Esophagus muscularis mucosa (tissue), 4 donors: ENCODE data around the gene IGFBP6.
A peak's percentile ranks its signal among the peaks of the same experiment; 100 is the strongest.

Experiments
- EP300 ChIP-seq: sonication (generic); formaldehyde crosslinking; IDR thresholded peaks from one replicate; pipeline ENCODE4 v1.6.1; 2017; ENCODE audit warnings: antibody characterized with exemption
- POLR2A ChIP-seq: fragments of 450-650 bp; IDR thresholded peaks from one replicate; pipeline ENCODE4 v1.6.1; 2017; ENCODE audit warnings: antibody characterized with exemption, moderate library complexity, mild to moderate bottlenecking, low read depth
- POLR2AphosphoS5 ChIP-seq, 2 donors: sonication (generic); formaldehyde crosslinking; IDR thresholded peaks; one replicate each; pipeline ENCODE4 v1.6.1; 2017; ENCODE audit warnings: antibody characterized with exemption in 2 of 2
- TF ChIP-seq, protein P1 (sequence below), 3 experiments: fragments of 200-600 bp in 2 of 3; fragments of 450-650 bp in 1 of 3; sonication (generic) in 2 of 3; IDR thresholded peaks; one replicate each; pipeline ENCODE4 v1.5.1; 2017 to 2019; ENCODE audit warnings: antibody characterized with exemption in 3 of 3, mild to moderate bottlenecking in 2 of 3, moderate library complexity in 1 of 3

DNA sequence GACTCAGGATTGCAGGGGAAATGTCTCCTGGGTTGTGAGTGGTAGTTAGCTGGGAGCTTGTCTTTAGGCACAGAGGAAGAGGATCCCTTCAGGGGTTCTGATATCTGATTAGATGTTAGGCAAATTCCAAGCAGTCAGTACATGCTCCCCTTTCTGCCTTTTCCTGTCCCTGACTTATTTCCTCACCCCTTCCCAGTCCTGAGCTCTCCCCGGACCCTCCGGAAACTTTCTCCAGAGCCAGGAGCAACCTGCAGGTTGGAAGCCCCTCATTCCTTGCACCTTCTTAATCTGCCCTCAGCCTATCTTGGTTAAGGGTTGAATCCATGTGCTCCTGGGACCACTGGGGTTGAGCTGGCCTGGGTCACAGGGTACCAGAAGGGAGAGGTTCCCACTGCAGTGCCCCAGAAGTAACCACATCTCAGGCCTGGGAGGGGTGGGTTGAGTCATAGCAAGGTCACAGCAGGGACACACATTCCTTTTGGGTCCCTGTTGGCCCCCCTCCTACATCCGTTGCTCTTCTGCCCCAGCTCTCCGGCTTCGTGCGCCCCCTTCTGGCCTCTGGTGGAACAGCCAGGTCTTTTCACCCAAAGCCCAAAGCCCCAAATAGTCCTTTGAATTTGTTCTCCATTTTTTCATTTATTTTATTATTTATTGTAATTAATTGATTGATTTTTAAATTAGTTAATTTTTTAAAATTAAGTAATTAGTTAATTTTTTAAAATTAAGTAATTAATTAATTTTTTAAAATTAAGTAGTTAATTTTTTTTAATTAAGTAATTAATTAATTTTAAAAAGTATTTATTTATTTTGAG lies 1.8 kb downstream of the IGFBP6 start:
- TF ChIP-seq, protein P1, sequence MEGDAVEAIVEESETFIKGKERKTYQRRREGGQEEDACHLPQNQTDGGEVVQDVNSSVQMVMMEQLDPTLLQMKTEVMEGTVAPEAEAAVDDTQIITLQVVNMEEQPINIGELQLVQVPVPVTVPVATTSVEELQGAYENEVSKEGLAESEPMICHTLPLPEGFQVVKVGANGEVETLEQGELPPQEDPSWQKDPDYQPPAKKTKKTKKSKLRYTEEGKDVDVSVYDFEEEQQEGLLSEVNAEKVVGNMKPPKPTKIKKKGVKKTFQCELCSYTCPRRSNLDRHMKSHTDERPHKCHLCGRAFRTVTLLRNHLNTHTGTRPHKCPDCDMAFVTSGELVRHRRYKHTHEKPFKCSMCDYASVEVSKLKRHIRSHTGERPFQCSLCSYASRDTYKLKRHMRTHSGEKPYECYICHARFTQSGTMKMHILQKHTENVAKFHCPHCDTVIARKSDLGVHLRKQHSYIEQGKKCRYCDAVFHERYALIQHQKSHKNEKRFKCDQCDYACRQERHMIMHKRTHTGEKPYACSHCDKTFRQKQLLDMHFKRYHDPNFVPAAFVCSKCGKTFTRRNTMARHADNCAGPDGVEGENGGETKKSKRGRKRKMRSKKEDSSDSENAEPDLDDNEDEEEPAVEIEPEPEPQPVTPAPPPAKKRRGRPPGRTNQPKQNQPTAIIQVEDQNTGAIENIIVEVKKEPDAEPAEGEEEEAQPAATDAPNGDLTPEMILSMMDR (IDR thresholded peaks at IDR 0.05): peak; percentile 97 to 100 (median 99)
- TF ChIP-seq POLR2A: no peak
- no peak for TF ChIP-seq EP300
- TF ChIP-seq POLR2AphosphoS5 (IDR thresholded peaks at IDR 0.05): peak; percentile 84 to 90
